HG02610 (cell line): ENCODE data around the gene CIAO3.
"Not testable (repeated sequence)": the region's sequence is repeated elsewhere in the genome, so short reads cannot be mapped to it uniquely, and the experiment has no call there.

Source experiments
- ATAC-seq: cut with Tn5 transposase; IDR thresholded peaks from one replicate; pipeline ENCODE4 v1.9.1; 2021; ENCODE audit warnings: mild to moderate bottlenecking, moderate library complexity; ENCODE audit not compliant: unreplicated experiment

The CIAO3 gene

DNA sequence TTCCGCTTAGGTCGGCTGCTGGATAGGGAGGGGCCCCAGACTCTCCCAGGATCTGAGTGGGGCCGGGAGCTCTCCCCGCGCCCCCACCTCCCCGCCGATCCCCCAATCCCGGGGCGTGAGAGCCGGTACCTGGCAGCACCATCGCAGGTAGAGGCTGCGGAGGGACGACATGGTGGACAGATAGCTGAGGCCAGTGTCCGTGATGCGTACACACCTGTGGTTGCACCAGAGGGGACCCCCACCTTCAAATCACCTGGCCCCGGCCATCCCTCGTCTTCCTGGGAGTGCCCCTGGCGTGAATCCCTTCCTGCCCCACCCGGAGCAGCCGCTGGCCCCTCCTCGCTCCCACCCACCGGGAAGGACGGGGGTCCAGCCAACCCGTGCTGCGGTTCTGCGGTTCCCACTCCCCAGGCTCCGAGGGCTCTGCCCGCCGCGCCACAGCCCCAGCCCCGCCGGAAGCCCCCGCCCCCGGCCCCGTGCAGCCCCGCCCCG lies 45.9 kb downstream of the CIAO3 start:
- ATAC-seq, result no peak

DNA sequence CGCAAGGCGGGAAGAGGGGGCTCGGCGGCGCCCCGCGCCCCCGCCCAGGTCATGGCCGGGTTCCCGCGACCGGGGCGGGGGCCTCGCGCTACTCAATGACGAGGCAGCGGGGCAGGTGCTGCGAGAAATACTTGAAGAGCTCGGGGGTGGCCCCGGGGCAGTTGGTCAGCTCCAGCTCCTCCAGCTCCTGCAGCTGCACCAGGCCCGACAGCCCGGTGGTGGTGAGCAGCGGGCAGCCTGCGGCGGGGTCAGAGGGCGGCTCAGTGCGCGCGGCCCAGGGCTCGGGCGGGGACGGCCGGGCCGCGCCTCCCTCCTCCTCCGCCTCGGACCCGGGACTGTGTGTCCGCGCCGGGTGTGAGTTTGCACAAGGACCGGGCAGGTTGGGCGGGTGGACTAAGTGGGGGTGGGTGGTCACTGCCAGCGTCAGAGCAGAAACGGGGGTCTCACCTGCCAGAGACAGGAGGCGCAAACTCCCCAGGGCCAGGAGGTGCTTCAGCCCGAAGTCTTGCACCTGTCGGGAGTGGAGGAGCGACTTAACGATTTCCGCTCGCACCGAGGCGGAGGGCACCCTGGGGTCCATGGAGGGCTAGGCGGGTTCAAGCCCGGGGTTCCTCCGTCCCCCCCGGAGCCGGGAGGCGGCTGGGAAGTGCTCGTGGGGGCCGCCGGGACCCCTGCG lies 46.5 kb downstream of the CIAO3 start:
- no peak for ATAC-seq

DNA sequence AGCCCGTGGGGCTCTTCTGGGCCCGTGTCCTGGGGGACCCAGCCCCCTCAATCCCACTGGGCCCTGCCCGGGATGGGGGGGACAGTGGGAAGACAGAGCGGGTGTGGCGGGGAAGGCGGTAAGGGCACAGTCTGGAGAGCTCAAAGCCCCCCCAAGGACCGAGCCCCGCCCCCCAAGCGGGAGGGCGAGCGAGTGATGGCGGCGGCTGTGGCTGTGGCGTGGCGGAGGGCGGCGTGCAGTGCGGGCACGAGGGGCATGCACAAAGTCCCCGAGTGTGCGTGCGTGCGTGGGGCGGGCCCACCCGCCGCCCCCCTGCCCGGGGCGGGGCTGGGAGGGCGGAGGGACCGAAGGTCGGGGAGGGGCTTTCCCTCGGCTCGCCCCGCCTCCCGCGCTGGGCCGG lies 47.0 kb downstream of the CIAO3 start:
- ATAC-seq, result no peak

DNA sequence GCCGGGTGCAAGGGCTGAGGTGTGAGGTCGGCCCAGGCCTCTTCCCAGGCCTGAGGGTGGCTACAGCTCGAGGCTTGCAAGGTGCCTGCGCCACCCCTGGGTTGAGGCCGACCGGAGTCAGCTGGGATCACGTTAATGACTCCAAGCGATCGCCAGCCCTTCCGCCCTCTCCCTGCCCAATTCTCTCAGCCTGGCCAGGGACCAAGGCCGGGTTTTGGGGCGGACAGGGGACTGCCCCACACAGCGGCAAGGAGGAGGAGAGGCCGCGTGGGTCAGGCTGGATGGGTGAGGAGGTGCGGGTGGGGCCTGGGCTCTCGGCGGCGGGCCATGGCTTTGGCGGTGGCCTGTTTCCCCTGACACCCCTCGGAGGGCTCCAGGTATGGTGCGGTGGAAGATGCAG lies 47.4 kb downstream of the CIAO3 start:
- ATAC-seq, result no peak

DNA sequence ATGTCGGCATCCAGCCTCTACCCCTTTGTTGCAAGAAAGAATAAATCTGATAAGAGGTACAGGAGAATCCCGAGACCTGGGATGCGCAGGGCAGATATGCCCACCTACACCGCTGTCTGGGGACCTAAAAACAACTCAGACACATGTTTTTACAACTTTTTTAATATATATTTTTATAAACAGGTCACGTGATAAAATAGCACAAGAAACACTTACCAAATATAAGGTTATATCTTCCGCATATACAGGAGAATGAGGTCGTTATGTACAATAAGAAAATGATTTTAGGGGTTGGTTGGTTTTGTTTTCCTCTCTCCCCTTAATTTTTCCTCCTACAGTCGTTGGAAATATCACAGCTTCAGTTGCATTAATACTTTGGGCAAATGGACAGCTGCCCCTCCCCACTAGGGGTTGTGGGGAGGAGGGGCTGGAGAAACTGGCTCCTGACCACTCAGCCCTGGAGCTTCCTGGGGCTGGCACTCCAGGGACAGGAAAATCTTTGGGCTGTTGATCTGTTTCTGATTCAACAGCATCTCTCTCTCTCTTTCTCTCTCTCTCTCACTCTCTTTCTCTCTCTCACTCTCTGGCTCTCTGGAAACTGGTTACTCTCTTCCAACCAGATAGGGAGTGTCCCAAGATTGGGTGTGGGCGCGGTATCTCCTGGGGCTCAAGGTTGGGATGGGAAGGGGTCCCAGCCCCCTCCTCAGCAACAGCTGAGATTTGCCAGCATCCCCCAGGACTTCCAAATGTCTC lies 48.3 kb downstream of the CIAO3 start:
- no peak for ATAC-seq

DNA sequence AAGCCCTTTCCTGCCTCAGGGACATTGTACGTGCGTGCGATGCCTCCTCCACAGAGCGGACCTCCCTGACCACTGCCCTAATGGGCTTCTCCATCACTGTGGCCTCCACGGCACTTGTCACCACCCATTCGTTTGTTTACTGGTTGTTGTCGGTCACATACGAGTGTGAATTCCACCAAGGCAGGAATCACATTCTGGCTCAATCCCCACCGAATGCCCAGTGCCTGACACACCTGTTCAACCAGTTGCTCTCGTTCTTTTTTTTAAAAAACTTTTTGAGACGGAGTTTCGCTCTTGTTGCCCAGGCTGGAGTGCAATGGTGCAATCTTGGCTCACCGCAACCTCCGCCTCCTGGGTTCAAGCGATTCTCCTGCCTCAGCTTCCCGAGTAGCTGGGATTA lies 49.6 kb downstream of the CIAO3 start:
- not testable (repeated sequence) for ATAC-seq

DNA sequence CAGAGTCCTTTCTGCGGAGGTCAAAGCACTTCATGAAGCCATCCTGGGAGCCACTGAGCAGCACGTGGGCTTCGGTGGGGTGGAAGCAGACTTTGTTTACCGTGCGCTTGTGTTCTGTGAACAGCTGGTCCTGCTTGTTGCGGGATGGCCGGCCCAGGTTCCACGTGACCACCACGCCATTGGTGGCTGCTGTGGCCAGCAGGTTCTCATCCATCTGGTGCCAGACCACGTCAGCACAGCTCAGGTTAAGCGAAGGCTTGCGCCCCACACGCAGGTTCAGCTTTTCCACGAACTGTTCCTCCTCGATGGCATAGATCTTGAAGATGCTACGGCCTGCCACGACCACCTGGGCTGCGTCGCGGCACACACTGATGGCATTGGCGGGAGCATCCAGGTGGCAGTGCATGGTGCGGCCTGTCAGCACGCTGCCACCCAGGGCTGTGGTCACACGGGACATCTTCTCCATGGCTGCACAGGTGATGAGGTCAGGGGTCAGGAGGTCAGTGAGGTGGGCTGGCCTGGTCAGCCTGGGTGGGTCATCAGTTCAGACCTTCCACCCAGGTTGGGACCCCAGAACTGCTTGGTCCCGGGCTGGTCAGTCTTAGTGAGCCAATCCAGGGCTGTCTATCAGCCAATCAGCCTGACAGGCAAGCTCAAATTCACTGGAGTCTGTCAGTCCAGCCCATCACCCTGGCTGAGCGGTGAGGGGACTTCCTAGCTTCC lies 51.5 kb downstream of the CIAO3 start:
- no peak for ATAC-seq

DNA sequence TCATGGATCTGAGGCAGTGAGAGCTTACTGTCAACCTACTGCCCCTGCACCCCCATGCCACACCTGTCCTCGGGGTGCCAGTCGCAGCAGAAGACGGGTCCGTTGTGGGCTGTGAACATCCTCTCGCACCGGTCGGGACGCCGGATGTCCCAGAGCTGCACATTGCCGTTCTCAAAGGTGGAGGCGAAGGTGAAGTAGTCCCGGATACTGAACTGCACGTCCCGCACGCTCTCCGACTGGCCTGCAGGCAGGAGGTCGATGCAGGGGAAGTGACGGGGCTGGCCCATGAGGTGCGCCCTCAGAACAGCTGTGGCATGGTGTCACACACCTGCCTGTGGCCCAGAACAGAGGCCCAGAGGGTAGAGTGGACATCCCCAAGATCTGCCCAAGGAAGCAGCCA lies 53.3 kb downstream of the CIAO3 start:
- no peak for ATAC-seq

DNA sequence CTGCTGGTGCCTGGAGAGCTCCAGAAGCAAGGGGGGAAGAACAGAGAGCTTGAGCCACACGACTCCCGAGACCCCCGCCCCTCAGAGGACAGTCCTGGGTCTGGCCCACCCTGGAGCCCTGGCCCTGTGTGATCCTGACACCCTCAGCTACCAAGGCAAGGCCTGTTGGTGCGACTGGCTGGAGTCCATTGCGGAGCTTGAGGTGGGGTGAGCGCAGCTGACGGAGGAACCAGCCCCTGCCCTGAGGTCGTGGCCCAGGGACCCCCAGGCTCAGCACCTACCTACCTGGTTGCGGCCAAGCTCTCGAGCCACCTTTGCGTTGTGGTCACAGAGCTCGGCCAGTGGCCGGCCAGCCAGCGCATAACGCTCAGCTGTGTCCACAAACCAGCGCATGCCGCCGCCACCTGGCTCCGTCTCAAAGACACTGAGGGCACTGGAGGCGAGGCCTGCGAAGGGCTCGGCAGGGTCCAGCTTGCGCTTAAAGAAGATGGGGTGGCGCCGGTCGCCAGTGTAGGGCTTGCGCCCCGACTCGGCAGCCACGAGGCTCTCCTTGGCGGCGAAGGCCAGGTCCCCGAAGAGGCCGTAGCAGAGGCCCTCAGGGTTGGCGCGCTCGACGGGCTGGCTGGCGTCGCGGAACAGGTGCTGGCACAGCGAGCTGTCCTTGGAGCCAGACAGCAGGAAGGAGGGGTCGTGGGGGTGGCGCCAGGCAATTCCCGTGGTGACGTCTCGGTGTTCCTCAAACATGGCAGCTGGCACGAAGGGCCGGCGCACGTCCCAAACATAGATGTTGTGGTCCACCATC lies 54.1 kb downstream of the CIAO3 start:
- ATAC-seq, result no peak

DNA sequence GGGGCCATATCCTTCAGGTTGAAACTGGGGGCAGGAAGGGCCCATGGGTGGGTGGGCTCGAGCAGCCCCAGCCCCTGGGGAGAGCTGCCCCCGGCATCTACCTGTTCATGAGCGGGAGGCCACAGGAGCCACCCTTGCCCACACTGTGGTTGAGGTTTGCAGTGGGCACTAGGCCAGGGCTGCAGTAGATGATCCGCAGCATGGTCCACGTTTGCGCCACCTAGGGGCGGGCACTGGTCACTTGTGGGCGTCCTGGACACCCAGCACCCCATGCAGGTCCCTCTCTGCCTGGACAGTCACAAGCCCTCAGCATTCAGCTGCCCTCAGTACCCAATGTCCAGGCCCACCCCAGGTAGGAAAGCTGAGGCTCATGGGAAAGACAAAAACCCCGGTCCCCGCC lies 54.8 kb downstream of the CIAO3 start:
- no peak for ATAC-seq

DNA sequence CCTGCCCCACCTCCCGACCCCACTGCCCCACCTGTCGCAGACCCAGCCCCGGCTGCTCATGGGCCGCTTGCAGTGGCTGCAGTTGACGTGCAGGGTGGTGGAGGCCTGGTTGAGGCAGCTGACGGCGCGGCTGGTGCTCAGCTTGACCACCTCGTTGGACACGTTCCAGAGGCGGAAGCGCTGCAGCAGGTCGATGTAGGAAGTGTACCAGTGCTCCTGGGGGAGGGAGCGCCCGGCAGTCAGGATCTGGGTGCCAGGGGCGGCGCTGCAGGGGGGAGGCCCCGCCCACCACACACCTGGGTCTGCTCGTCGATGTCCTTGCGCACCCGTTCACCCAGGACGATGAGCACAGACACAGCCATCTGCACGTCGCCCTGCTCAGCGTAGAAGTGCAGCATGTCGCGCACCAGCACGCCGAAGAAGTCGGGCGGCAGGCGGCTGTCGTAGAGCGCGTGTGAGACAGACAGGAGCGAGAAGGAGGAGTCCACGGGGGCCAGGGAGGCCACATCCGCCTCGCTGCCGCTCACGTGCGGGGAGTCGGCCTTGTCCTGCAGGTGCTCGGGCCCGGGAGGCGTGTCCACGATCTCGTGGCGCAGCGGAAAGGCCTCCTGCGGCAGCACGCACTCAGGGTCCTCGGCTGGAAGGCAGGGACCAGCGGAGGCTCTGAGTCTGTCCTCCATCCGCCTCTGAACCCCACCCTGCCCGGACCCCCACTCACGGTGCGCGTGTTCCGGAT lies 55.7 kb downstream of the CIAO3 start:
- no peak for ATAC-seq

DNA sequence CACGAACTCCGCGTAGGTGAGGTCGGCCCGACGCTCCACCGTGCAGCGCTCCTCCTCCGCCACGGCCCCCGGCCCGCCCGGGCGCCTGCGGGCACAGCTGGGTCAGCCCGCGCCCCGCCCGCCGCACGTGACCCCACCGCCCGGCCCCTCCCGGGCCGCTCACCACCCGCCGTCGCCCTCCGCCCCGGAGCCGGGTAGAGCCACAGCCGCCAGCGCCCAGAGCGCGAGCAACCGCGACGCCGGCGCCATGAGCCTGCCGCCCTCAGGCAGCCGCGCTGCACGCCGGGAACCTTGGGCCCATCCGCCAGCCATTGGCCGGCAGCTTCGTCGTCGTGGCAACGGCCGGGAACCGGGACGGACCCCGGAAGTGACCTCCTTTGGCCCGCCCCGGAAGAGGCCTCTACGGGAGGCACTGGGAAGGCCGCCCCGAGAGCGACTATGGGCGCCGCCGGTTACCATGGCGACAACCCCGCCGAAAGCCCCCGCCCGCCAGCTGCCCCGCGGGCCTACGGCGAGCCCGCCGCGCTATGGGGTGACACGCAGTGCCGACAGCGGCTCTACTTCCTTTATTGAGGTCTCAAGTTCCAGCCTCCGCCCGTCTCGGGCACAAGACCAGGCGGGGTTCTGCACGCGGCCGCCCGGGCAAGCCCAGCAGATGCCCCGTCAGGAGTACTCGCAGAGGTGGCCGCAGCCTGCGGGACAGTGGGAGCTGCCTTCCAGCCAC lies 56.6 kb downstream of the CIAO3 start, which contains the start of gene JMJD8:
Gene JMJD8 (minus strand): TSS at position 264 of the 724 bp plus-strand sequence. CDS start 15 bp downstream, at position 249.
- peak; percentile 60 for ATAC-seq

DNA sequence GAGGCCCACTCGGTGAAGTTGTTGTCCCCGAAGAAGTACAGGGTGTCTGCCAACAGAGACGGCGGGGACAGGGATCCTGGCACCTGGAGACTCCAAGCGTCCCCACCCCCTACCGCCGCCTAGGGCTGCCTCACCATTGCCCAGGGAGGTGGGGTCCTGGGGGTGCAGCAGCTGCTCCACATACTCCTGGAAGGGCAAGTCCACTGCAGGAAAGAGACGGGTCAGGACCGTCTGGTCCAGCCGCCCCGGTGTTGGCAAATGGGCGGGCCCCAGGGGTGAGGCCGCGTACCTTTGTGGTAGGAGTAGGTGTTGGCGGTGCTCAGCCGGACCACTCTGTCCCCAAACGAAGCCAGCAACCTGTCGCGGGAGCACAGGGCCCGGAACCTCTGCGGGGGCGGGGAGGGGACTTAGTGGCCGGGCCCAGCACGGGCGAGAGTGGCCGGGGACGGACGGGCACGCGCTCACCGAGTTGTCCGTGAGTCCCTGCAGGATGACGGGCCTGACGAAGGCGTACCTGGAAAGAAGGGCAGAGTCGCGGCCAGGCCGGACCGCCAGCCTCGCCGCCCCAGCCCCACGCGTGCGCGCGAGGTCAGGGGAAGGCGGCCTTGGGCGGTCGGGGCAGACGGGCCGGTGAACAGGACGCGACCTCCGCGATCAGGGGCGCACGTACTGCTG lies 57.3 kb downstream of the CIAO3 start:
- no peak for ATAC-seq

DNA sequence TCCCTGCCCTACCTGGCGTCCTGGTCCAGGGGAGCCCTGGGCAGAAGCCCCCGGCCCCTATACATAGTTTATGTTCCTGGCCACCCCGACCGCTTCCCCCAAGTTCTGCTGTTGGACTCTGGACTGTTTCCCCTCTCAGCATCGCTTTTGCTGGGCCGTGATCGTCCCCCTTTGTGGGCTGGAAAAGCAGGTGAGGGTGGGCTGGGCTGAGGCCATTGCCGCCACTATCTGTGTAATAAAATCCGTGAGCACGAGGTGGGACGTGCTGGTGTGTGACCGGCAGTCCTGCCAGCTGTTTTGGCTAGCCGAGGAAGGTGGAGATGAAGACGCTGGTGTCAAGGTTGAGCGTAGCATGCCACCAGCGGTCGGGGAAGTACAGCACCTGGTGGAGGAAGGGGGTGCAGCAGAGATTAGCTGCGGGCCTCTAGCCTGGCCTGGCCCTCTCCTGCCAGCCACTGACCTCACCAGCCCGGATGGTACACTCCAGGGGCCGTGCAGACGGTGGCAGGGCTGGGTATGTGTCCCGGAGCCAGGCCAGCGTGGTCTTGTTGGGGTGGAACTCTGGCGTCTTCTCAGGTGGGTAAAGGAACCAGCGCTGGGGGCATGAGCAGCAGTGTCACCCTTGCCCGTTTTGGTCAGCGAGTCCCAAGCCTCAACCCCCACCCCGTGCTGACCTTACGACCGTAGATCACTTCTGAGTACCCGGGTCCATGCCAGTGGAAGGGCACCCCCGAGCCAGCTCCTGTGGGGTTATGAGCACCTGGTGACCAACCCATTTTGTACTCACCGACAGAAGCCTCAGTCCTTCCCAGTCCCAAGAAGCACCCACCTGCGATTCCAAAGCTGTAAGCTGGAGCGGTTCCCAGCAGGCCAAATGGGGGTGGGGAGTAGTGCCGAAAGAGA lies 58.1 kb downstream of the CIAO3 start:
- ATAC-seq, result no peak

DNA sequence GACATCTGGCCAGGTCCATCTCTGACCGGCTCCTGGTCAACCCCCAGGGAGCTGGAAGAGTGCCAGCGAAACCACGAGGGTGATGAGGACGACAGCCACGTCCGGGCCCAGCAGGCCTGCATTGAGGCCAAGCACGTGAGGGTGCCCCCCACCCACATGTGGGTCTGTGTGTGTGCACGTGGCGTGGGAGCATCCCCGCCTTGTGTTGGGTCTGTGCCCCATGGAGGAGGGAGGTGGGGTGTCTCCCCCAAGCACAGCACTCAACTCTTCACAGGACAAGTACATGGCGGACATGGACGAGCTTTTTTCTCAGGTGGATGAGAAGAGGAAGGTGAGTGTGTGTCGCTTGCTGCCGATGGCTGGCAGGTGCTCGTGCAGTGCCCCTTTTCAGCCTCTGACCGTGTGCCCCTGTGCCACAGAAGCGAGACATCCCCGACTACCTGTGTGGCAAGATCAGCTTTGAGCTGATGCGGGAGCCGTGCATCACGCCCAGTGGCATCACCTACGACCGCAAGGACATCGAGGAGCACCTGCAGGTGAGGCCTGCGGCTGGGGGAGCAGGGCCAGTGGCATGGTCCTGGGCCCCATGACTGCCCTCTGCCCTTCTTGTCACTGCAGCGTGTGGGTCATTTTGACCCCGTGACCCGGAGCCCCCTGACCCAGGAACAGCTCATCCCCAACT lies 58.9 kb downstream of the CIAO3 start:
- ATAC-seq, result no peak

DNA sequence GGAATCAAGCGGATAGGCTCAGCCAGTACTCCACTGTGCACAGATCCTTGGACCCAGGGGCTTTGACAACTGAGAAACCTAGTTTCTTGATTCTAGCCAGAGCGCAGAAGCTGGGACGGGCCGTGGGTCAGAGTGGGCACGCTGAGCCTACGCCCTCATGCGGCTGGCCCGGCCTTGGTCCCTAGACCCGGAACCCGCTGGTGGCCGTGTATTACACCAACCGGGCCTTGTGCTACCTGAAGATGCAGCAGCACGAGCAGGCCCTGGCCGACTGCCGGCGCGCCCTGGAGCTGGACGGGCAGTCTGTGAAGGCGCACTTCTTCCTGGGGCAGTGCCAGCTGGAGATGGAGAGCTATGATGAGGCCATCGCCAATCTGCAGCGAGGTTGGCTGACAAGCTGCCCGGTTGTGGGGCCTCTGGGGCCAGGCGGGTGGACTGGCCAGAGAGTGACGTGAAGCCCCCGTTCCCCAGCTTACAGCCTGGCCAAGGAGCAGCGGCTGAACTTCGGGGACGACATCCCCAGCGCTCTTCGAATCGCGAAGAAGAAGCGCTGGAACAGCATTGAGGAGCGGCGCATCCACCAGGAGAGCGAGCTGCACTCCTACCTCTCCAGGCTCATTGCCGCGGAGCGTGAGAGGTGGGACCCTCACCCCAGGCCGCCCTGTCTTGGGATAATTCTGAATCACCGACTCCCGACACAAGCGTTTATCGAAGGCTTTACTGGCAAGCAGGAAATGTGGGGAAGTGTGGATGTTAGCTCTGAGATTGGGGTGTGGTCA lies 59.6 kb downstream of the CIAO3 start:
- ATAC-seq, result no peak

DNA sequence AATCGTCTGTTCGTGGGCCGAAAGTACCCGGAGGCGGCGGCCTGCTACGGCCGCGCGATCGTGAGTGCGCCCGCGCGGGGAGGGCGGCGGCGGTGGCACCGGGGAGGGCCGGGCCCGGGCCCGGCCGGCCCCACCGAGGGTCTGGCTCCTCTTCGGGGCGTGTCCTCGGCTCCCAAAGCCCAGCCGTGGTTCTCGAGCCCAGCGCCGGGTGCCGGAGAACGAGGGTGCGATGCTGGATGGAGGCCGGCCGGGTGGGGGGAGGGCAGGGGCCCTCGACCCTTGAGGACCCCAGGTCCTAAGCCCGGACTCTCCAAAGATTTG lies 60.2 kb downstream of the CIAO3 start:
- no peak for ATAC-seq
